Esophagus muscularis mucosa (tissue), 4 donors: Measurements from ENCODE around the gene AK6. TPM values are rescaled to one million over a fixed set of nuclear protein-coding genes. Genes with fewer than 3 reads are reported as not detected.

Experiments used
- DNase-seq: peaks from one replicate; pipeline ENCODE4 v3.0.0-alpha.2; 2017; ENCODE audit errors: extremely low spot score
- H3K27ac ChIP-seq, 4 donors: fragments of 200-600 bp; sonication (generic); replicated peaks in 1 of 4; 1 replicate in 3 of 4; 2 replicates in 1 of 4; pipeline ENCODE4 v1.5.1; 2016 to 2019; ENCODE audit warnings: mild to moderate bottlenecking in 1 of 4
- H3K27me3 ChIP-seq, 4 donors: fragments of 200-600 bp; sonication (generic); one replicate each; pipeline versions ENCODE4 v1.5.1 to v1.6.0; 2016 to 2019
- H3K36me3 ChIP-seq, 4 donors: fragments of 200-600 bp; sonication (generic); one replicate each; pipeline ENCODE4 v1.5.1; 2016 to 2019
- H3K4me1 ChIP-seq, 4 donors: fragments of 200-600 bp; sonication (generic); one replicate each; pipeline ENCODE4 v1.5.1; 2016 to 2019
- H3K4me3 ChIP-seq, 4 donors: fragments of 200-600 bp; sonication (generic); 1 replicate in 2 of 4; 2 replicates in 2 of 4; pipeline ENCODE4 v1.5.1; 2016 to 2019; ENCODE audit warnings: mild to moderate bottlenecking in 4 of 4, moderate library complexity in 1 of 4
- H3K9me3 ChIP-seq, 4 donors: fragments of 200-600 bp; sonication (generic); 1 replicate in 3 of 4; 2 replicates in 1 of 4; pipeline ENCODE4 v1.5.1; 2016 to 2019
- EP300 ChIP-seq: sonication (generic); formaldehyde crosslinking; IDR thresholded peaks from one replicate; pipeline ENCODE4 v1.6.1; 2017; ENCODE audit warnings: antibody characterized with exemption
- POLR2A ChIP-seq: fragments of 450-650 bp; IDR thresholded peaks from one replicate; pipeline ENCODE4 v1.6.1; 2017; ENCODE audit warnings: antibody characterized with exemption, moderate library complexity, mild to moderate bottlenecking, low read depth
- POLR2AphosphoS5 ChIP-seq, 2 donors: sonication (generic); formaldehyde crosslinking; IDR thresholded peaks; one replicate each; pipeline ENCODE4 v1.6.1; 2017; ENCODE audit warnings: antibody characterized with exemption in 2 of 2
- WGBS: methylation state at CpG from one replicate; pipeline ENCODE4 v1.1.5; 2018; 5-methylcytosine and 5-hydroxymethylcytosine counted together
- intact Hi-C: fragments of 100-400 bp; cut with DNase I; formaldehyde crosslinking; loops from one replicate; pipeline ENCODE4 v1.15.1; 2023
- total RNA-seq, 4 donors: library from RNA; depleted of rRNA; stranded (reverse); fragments of >200 nt; gene quantifications; one replicate each; pipeline versions ENCODE4 v1.1.0 to v1.2.1, GENCODE V29; 2016
- TF ChIP-seq, protein P1 (sequence below), 3 experiments: fragments of 200-600 bp in 2 of 3; fragments of 450-650 bp in 1 of 3; sonication (generic) in 2 of 3; IDR thresholded peaks; one replicate each; pipeline ENCODE4 v1.5.1; 2017 to 2019; ENCODE audit warnings: antibody characterized with exemption in 3 of 3, mild to moderate bottlenecking in 2 of 3, moderate library complexity in 1 of 3

AK6 gene
- total RNA-seq, 4 donors from 2014 or later: 16.1 to 22.0 (median 19.0) TPM

DNA sequence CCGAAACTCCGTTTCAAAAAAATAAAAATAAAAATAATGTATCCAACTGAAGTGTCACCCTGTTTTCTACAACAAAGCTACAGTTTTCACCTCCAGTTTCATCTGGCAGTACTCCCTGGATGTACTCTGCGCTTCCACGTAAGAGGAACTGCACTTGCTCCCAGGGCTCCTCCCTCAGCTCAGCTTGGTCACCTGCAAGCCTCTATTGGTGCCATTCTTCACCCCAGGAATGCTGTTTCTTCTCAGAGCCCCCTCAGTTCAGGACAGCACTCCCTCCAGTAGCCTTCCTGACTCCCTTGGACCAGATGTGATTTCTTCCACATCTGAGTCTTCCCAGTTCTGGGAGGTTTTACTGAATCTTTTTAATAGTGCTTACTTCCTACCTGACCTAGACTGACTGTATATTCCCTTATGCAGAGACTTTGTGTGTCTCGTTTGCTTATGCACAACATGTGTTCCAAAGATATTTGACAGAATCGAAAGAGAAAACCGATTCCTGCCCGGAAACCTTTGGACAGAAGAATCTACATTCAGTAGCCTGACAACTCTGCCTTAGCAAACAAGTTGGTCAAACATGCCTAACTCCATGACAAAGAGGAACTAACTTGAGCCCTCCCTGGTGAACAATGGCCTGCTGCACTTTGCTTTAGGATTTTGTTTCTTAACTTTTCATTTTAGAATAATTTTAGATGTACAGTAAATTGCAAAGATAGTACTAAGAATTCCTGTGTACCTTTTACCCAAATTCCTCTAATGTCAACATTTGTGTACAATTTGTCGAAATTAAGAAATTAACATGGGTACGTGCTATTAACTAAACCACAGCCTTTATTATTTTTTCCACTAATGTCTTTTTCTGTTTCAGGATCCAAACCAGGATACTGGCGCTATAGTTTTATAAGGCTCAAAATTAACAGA is 37.5 kb downstream of the AK6 start:
- Histone ChIP-seq H3K27me3 (no peaks in the 10 kb centered on the region), H3K27ac (peak overlapping the region; percentile 65 to 80 (median 68)), H3K9me3 (no peaks in the 10 kb centered on the region), H3K36me3 (no peaks in the 10 kb centered on the region), H3K4me1 (peaks cover 15 to 26% (median 21%) of the 10 kb centered on the region in 4 donors), H3K4me3 (peak overlapping the region; percentile 65 to 83 (median 72))
- WGBS: 58% methylated on average over 11 of the region's 11 CpGs
- TF ChIP-seq, protein P1, sequence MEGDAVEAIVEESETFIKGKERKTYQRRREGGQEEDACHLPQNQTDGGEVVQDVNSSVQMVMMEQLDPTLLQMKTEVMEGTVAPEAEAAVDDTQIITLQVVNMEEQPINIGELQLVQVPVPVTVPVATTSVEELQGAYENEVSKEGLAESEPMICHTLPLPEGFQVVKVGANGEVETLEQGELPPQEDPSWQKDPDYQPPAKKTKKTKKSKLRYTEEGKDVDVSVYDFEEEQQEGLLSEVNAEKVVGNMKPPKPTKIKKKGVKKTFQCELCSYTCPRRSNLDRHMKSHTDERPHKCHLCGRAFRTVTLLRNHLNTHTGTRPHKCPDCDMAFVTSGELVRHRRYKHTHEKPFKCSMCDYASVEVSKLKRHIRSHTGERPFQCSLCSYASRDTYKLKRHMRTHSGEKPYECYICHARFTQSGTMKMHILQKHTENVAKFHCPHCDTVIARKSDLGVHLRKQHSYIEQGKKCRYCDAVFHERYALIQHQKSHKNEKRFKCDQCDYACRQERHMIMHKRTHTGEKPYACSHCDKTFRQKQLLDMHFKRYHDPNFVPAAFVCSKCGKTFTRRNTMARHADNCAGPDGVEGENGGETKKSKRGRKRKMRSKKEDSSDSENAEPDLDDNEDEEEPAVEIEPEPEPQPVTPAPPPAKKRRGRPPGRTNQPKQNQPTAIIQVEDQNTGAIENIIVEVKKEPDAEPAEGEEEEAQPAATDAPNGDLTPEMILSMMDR (IDR thresholded peaks at IDR 0.05): no peak
- no peak for TF ChIP-seq POLR2A
- TF ChIP-seq EP300: no peak
- intact Hi-C loops: loop anchor here (5.0 to 10.0 kb wide), 2 partner anchors 97 to 239 kb away; partner anchors contain the start of genes CDK7 and SLC30A5
- DNase-seq: no peak

DNA sequence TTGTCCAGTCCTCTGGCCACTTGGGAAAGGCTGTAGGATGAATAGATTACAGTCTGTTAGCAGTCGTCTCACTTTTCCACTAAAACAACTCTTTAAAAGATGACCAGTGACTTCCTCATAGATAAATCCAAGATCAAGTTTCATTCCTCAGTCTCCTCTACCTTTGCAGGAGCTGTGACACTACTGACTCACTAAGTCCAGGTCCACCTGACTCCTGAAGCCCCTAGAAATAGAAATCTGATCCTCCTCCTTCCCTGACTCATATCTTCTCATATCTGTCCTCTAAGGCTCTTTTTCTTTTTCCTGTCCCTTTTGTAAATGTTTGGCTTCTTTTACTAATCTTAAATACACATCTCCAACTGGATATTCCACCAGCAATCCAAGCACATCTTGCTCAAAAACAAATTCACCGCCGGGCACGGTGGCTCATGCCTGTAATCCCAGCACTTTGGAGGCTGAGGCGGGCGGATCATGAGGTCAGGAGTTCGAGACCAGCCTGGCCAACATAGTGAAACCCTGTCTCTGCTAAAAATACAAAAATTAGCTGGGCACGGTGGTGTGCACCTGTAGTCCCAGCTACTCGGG is 39.3 kb downstream of the AK6 start:
- intact Hi-C loops: loop anchor here (5.0 to 10.0 kb wide), 2 partner anchors 95 to 238 kb away; partner anchors contain the start of genes CDK7 and SLC30A5

DNA sequence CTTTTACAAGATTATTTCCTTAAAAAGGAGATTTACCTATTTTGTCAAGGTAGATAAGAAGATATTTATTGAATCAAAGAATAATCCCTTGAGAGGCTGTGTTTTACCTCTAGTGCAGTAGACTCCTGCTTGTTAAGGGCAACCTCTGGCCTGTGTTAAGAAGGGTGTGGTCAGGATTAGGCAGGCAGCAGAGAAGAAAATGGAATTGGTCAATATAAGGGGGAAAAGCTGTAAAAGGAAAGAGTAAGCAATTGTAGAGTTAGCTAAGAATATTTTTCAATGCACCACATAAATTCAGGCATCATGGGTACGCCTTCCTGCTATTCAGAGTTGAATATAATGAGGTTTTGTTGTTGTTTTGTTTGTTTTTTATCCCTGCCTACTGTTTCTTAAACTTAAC is 43.0 kb downstream of the AK6 start:
- no peak for DNase-seq
- Histone ChIP-seq H3K4me1 (peaks cover 0 to under 1% (median under 1%) of the 10 kb centered on the region in 4 donors), H3K4me3 (no peak overlapping the region), H3K36me3 (no peaks in the 10 kb centered on the region), H3K9me3 (no peaks in the 10 kb centered on the region), H3K27ac (no peak overlapping the region), H3K27me3 (no peaks in the 10 kb centered on the region)
- intact Hi-C loops: no loop called here
- WGBS: 85% methylated on average over 1 of the region's 1 CpG
- no peak for TF ChIP-seq POLR2AphosphoS5 (IDR thresholded peaks at IDR 0.05)
- TF ChIP-seq EP300: no peak
- TF ChIP-seq, protein P1 (IDR thresholded peaks at IDR 0.05): no peak
- TF ChIP-seq POLR2A: no peak

More for the DNA sequence above, 39.3 kb downstream of the AK6 start:
- 95% methylated on average over 9 of the region's 9 CpGs for WGBS
- Histone ChIP-seq H3K9me3 (no peaks in the 10 kb centered on the region), H3K36me3 (no peaks in the 10 kb centered on the region), H3K4me3 (no peak overlapping the region), H3K27ac (no peak overlapping the region), H3K27me3 (no peaks in the 10 kb centered on the region), H3K4me1 (peaks cover 15 to 25% (median 20%) of the 10 kb centered on the region in 4 donors)
- DNase-seq: no peak
- TF ChIP-seq, protein P1 (IDR thresholded peaks at IDR 0.05): no peak
- TF ChIP-seq POLR2A (no peak), EP300 (no peak), POLR2AphosphoS5 (IDR thresholded peaks at IDR 0.05) (no peak)

DNA sequence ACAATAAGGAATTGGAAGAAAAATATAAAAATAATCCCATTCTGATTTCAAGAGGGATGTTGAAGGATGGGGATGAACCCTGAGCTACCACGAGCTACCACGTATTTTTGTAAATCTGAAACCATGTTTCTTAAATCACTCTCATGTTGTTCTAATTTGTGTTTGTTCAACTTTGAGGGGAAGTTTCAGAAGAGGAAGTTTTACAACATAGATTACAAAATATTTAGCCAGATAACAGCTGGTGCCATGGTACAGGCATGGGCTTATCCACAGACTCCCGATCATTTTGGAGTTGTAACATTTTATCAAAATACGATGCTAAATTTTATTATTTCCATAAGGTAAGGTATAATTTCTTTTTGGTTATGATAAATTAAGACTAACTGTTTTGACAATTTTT is 51.9 kb downstream of the AK6 start:
- peaks cover 0 to 34% (median 22%) of the 10 kb centered on the region in 4 donors for H3K36me3 ChIP-seq
- DNase-seq: no peak
- H3K4me1 ChIP-seq: no peaks in the 10 kb centered on the region
- H3K27ac ChIP-seq: no peak overlapping the region
- TF ChIP-seq, protein P1 (IDR thresholded peaks at IDR 0.05): no peak
- TF ChIP-seq EP300 (no peak), POLR2A (no peak), POLR2AphosphoS5 (IDR thresholded peaks at IDR 0.05) (no peak)
- H3K9me3 ChIP-seq: no peaks in the 10 kb centered on the region
- intact Hi-C loops: no loop called here
- WGBS: 82% methylated on average over 4 of the region's 4 CpGs
- H3K27me3 ChIP-seq: no peaks in the 10 kb centered on the region
- H3K4me3 ChIP-seq: no peak overlapping the region
